GM12878 (cell line): ENCODE data around the gene C19orf67. TPM values are rescaled to one million over a fixed set of nuclear protein-coding genes. Genes with fewer than 3 reads are reported as not detected.

Experiments used
- ATAC-seq: fragments of 200-7000 bp; cut with Tn5 transposase; 3 replicates; pipeline ENCODE4 v1.9.1; 2020; ENCODE audit warnings: mild to moderate bottlenecking, moderate library complexity
- BruUV-seq: library from RNA; stranded (reverse); fragments of 400-500 nt; replicated peaks from 2 replicates; lab custom pipeline; 2021; lab: Mats Ljungman, UMichigan
- CTCF ChIA-PET: fragments of 300-600 bp; sonication (Branson Sonifier 250); formaldehyde crosslinking; extraction: SDS; loops from one replicate; lab custom pipeline; 2021; ENCODE audit warnings: inconsistent platforms; lab: Yijun Ruan, JAX
- POLR2A ChIA-PET: fragments of 350-600 bp; formaldehyde crosslinking; extraction: SDS; loops from one replicate; lab custom pipeline; 2021; ENCODE audit warnings: inconsistent platforms; lab: Charles Lee
- RAD21 ChIA-PET: fragments of 300-600 bp; sonication (Branson Sonifier 250); formaldehyde crosslinking; loops from one replicate; lab custom pipeline; 2023; ENCODE audit warnings: antibody characterized with exemption; ENCODE audit not compliant: unreplicated experiment; lab: Charles Lee
- SMC1A ChIA-PET: fragments of 300-600 bp; sonication (Branson Sonifier 250); formaldehyde crosslinking; loops from one replicate; lab custom pipeline; 2023; ENCODE audit not compliant: unreplicated experiment, uncharacterized antibody; lab: Charles Lee
- DNase-seq: peaks from one replicate; pipeline ENCODE4 v3.0.0-alpha.2; 2011; ENCODE audit warnings: low read depth, low spot score
- FAIRE-seq: peaks from 3 replicates; lab custom pipeline; 2011; peaks lifted over from hg19 to GRCh38; lab: Jason Lieb, UNC
- H2AFZ ChIP-seq: 2 replicates; pipeline ENCODE4 v1.6.0; 2011; ENCODE audit warnings: low read depth, low read length, control low read depth; ENCODE audit not compliant: control insufficient read depth
- H3K27ac ChIP-seq: 2 replicates; pipeline ENCODE4 v1.5.1; 2011; ENCODE audit warnings: control low read depth; ENCODE audit not compliant: control insufficient read depth, insufficient read depth
- H3K27me3 ChIP-seq, 2 experiments: replicated peaks in 1 of 2; 2 replicates each; pipeline versions ENCODE4 v1.6.0 to v1.6.1; 2011; ENCODE audit warnings: low read length in 1 of 2; ENCODE audit not compliant: control insufficient read depth in 2 of 2, insufficient read depth in 2 of 2
- H3K36me3 ChIP-seq, 2 experiments: 2 replicates each; pipeline ENCODE4 v1.5.1; 2011; ENCODE audit warnings: low read length in 1 of 2; ENCODE audit not compliant: control insufficient read depth in 2 of 2, insufficient read depth in 2 of 2
- H3K4me1 ChIP-seq: 2 replicates; pipeline ENCODE4 v1.6.1; 2011; ENCODE audit warnings: mild to moderate bottlenecking, low read length, moderate library complexity, mixed read lengths; ENCODE audit not compliant: control insufficient read depth, insufficient read depth
- H3K4me2 ChIP-seq: 2 replicates; pipeline ENCODE4 v1.6.0; 2011; ENCODE audit warnings: control low read depth; ENCODE audit not compliant: control insufficient read depth, insufficient read depth
- H3K4me3 ChIP-seq: fragments of 200-600 bp; sonication (generic); 2 replicates; pipeline ENCODE4 v1.5.1; 2016
- H3K79me2 ChIP-seq: 2 replicates; pipeline ENCODE4 v1.6.0; 2011; ENCODE audit warnings: low read length; ENCODE audit not compliant: control insufficient read depth, insufficient read depth
- H3K9ac ChIP-seq: 2 replicates; pipeline ENCODE4 v1.8.0; 2011; ENCODE audit warnings: low read length, control low read depth, mixed read lengths; ENCODE audit not compliant: control insufficient read depth, insufficient read depth
- H3K9me3 ChIP-seq: replicated peaks from 3 replicates; pipeline ENCODE4 v1.5.1; 2011; ENCODE audit warnings: mild to moderate bottlenecking, low read length; ENCODE audit not compliant: control insufficient read depth, insufficient read depth
- H4K20me1 ChIP-seq: 2 replicates; pipeline ENCODE4 v1.6.0; 2011; ENCODE audit not compliant: control insufficient read depth, insufficient read depth
- EGR1 ChIP-seq, 2 experiments: IDR thresholded peaks; 1 replicate in 1 of 2; 2 replicates in 1 of 2; pipeline ENCODE4 v1.6.1; 2011 to 2012; ENCODE audit warnings: low read depth in 2 of 2, low read length in 2 of 2, borderline replicate concordance in 1 of 2, mild to moderate bottlenecking in 1 of 2, moderate library complexity in 1 of 2
- ESRRA ChIP-seq: IDR thresholded peaks from 2 replicates; pipeline ENCODE4 v1.6.1; 2012; ENCODE audit warnings: mild to moderate bottlenecking, low read length, improper control_type of control experiment
- JUNB ChIP-seq: IDR thresholded peaks from 2 replicates; pipeline ENCODE4 v1.6.1; 2016; ENCODE audit warnings: antibody characterized with exemption, mild to moderate bottlenecking
- LARP7 ChIP-seq: fragments of 450-650 bp; IDR thresholded peaks from 2 replicates; pipeline ENCODE4 v1.6.1; 2017; ENCODE audit warnings: mild to moderate bottlenecking
- MYB ChIP-seq: fragments of 150-350 bp; IDR thresholded peaks from 2 replicates; pipeline ENCODE4 v1.6.1; 2014; ENCODE audit warnings: mild to moderate bottlenecking, low read depth, low read length, borderline replicate concordance
- NBN ChIP-seq: fragments of 450-650 bp; IDR thresholded peaks from 2 replicates; pipeline ENCODE4 v1.6.1; 2016
- NFXL1 ChIP-seq: fragments of 450-650 bp; IDR thresholded peaks from 2 replicates; pipeline ENCODE4 v1.6.1; 2017; ENCODE audit warnings: antibody characterized with exemption, mild to moderate bottlenecking, borderline replicate concordance
- NFYA ChIP-seq: IDR thresholded peaks from 2 replicates; pipeline ENCODE4 v1.6.1; 2011; ENCODE audit warnings: low read depth, mild to moderate bottlenecking, low read length, improper control_type of control experiment, borderline replicate concordance
- POLR2A ChIP-seq: IDR thresholded peaks from 2 replicates; pipeline ENCODE4 v1.6.1; 2011; ENCODE audit warnings: low read depth, mild to moderate bottlenecking, low read length
- RB1 ChIP-seq: fragments of 450-650 bp; formaldehyde crosslinking; IDR thresholded peaks from 2 replicates; pipeline ENCODE4 v1.6.1; 2017; ENCODE audit warnings: mild to moderate bottlenecking, borderline replicate concordance
- SMARCA5 ChIP-seq: fragments of 450-650 bp; IDR thresholded peaks from 2 replicates; pipeline ENCODE4 v1.6.1; 2017; ENCODE audit warnings: mild to moderate bottlenecking
- SREBF2 ChIP-seq: IDR thresholded peaks from 2 replicates; pipeline ENCODE4 v1.6.1; 2012; ENCODE audit warnings: mild to moderate bottlenecking, low read length
- ZNF217 ChIP-seq: fragments of 450-650 bp; IDR thresholded peaks from 2 replicates; pipeline ENCODE4 v1.6.1; 2017; ENCODE audit warnings: antibody characterized with exemption, mild to moderate bottlenecking
- WGBS: methylation state at CpG from one replicate; pipeline ENCODE4 v1.1.6; 2016; ENCODE audit warnings: low lambda C conversion rate; ENCODE audit not compliant: insufficient replicate concordance, insufficient coverage; ENCODE audit errors: missing lambda C conversion rate; 5-methylcytosine and 5-hydroxymethylcytosine counted together
- in situ Hi-C: fragments of 300-500 bp; cut with MboI; formaldehyde crosslinking; loops from 9 replicates; pipeline ENCODE4 v1.14.3; 2018; ENCODE audit warnings: mixed read lengths
- intact Hi-C: fragments of 100-400 bp; cut with micrococcal nuclease; formaldehyde crosslinking; loops from one replicate; pipeline ENCODE4 v1.14.2; 2022; ENCODE audit not compliant: unreplicated experiment
- polyA plus RNA-seq, 11 experiments: library from polyadenylated mRNA; depleted of rRNA in 4 of 11; unstranded in 6 of 11; stranded (reverse) in 5 of 11; fragments of >200 nt; fragmentation: Nextera tagmentation in 4 of 11; fragmentation: Illumina TruSeq in 1 of 11; extraction: Ambion mirVana in 4 of 11; extraction: Trizol in 1 of 11; gene quantifications; 1 replicate in 1 of 11; 2 replicates in 10 of 11; pipeline versions ENCODE4 v1.2.1 to v1.2.3, GENCODE V29; 2011 to 2016; ENCODE audit warnings: inconsistent platforms in 2 of 11, missing spikeins in 2 of 11, low read depth in 1 of 11
- total RNA-seq, 4 experiments: library from RNA; depleted of rRNA in 3 of 4; stranded (reverse); fragments of >200 nt in 3 of 4; fragmentation: Illumina TruSeq in 1 of 4; extraction: Trizol in 1 of 4; gene quantifications; 2 replicates each; pipeline versions ENCODE4 v1.2.1 to v1.2.3, GENCODE V29; 2013 to 2021
- TF ChIP-seq, protein P1 (sequence below): IDR thresholded peaks from 2 replicates; pipeline ENCODE4 v1.6.1; 2011; ENCODE audit warnings: mild to moderate bottlenecking, low read depth, low read length, moderate library complexity; ENCODE audit not compliant: insufficient replicate concordance
- TF ChIP-seq, protein P2 (sequence below): fragments of 450-650 bp; IDR thresholded peaks from 2 replicates; pipeline ENCODE4 v1.6.1; 2017; ENCODE audit warnings: low read depth, mild to moderate bottlenecking, moderate library complexity
- TF ChIP-seq, protein P3 (sequence below): fragments of 450-650 bp; IDR thresholded peaks from 2 replicates; pipeline ENCODE4 v1.6.1; 2017; ENCODE audit warnings: mild to moderate bottlenecking, moderate library complexity

The C19orf67 gene
- total and polyA plus RNA-seq, 10 of the 15 experiments (the other 5 are each of a cell fraction or from before 2014, with no cell fraction given): 0.14 TPM; not detected in 9

DNA sequence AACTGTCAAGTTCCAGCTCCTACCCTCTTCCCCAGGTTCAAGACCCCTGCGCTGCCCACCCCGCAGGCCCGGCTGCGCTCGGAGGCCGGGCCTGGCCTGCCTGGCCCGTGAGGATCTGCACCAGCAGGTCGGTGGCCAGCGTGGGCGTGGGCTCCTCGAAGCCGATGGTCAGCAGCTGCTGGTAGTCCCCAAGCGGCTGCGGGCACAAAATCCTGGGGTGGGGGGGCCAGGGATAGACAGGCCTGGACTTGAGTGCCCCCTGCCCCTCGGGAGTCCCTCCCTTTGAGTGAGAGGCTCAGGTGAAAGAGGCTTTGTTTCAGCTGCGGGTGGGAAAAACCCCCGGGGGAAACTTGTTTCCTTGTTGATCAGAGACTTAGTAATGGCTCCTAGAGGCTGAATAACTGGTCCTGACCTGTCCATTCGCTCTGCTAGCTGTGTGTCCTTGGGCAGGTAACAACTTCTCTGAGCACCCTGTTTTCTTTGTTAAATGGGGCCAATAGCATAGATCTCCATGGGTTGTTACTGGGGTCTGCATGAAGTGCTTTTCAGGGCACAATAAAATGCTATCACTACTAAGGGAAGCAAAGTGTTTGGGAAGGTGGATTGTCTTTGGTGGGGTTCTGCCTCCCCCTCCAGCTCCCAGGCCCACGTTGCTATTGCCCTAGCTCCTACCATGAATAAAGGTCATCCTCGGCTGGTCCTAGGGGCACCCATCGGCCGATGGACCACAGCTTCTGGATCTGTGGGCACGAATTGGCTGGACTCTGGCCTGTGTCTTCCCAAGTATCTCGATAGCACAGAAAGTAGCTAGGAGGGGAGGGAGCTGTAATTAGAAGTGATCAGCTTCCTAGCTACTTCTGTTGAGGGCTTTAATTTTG lies 3.5 kb downstream of the C19orf67 start:
- Histone ChIP-seq H3K27ac (peak overlapping the region; percentile 86), H3K79me2 (peaks cover 8% of the 10 kb centered on the region), H3K4me1 (peaks cover 4% of the 10 kb centered on the region; the same call in 1 of the 2 replicates), H3K27me3 (no peaks in the 10 kb centered on the region), H4K20me1 (no peaks in the 10 kb centered on the region), H2AFZ (peak overlapping the region; percentile 59), H3K9me3 (no peaks in the 10 kb centered on the region), H3K4me2 (peak overlapping the region; percentile 70), H3K4me3 (peak overlapping the region; percentile 83), H3K9ac (peak overlapping the region; percentile 90), H3K36me3 (no peaks in the 10 kb centered on the region; a peak in 1 of 4 replicates)
- ChIA-PET SMC1A (interaction anchor here (0.8 to 1.4 kb wide), 3 partner anchors 10 to 55 kb away, joined by 3 to 5 read pairs (median 5); partner anchors contain the start of gene ASF1B), RAD21 (interaction anchor here (0.8 to 4.8 kb wide), 12 partner anchors 10 to 235 kb away, joined by 3 to 27 read pairs (median 4); partner anchors contain the start of genes ASF1B, IL27RA, MISP3 and PRKACA), POLR2A (interaction anchor here (0.6 to 4.9 kb wide), 12 partner anchors 8 to 400 kb away, joined by 3 to 23 read pairs (median 4); partner anchors contain the start of genes ASF1B, PRKACA and RFX1), CTCF (interaction anchor here (0.6 to 5.6 kb wide), 15 partner anchors 9 to 318 kb away, joined by 3 to 30 read pairs (median 5); partner anchors contain the start of genes ASF1B, MISP3, MRI1 and PRKACA)
- intact Hi-C loops (loop anchor here (2.0 to 5.0 kb wide), 2 partner anchors 35 to 55 kb away; partner anchors contain the start of genes ASF1B and PRKACA), in situ Hi-C loops (no loop called here)
- TSS peak; percentile 89 for BruUV-seq
- WGBS: 20% methylated on average over 24 of the region's 24 CpGs
- ATAC-seq (peak; percentile 79), DNase-seq (no peak), FAIRE-seq (peak; percentile 88)
- 0 out of 2 replicates have a peak, but pooled peaks have one; percentile 30 for TF ChIP-seq ZNF217
- 0 out of 2 replicates have a peak, but pooled peaks have one; percentile 75 for TF ChIP-seq NFXL1
- no peak for TF ChIP-seq SREBF2
- TF ChIP-seq, protein P1, sequence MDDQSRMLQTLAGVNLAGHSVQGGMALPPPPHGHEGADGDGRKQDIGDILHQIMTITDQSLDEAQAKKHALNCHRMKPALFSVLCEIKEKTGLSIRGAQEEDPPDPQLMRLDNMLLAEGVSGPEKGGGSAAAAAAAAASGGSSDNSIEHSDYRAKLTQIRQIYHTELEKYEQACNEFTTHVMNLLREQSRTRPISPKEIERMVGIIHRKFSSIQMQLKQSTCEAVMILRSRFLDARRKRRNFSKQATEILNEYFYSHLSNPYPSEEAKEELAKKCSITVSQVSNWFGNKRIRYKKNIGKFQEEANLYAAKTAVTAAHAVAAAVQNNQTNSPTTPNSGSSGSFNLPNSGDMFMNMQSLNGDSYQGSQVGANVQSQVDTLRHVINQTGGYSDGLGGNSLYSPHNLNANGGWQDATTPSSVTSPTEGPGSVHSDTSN: peak; percentile 11
- TF ChIP-seq, protein P2, sequence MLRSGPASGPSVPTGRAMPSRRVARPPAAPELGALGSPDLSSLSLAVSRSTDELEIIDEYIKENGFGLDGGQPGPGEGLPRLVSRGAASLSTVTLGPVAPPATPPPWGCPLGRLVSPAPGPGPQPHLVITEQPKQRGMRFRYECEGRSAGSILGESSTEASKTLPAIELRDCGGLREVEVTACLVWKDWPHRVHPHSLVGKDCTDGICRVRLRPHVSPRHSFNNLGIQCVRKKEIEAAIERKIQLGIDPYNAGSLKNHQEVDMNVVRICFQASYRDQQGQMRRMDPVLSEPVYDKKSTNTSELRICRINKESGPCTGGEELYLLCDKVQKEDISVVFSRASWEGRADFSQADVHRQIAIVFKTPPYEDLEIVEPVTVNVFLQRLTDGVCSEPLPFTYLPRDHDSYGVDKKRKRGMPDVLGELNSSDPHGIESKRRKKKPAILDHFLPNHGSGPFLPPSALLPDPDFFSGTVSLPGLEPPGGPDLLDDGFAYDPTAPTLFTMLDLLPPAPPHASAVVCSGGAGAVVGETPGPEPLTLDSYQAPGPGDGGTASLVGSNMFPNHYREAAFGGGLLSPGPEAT: 0 out of 2 replicates have a peak, but pooled peaks have one; percentile 19
- TF ChIP-seq EGR1 (IDR thresholded peaks at IDR 0.05; ENCODE audit: borderline replicate concordance in 1 of 2, low read depth in 2 of 2, low read length in 2 of 2): peak in 1 of 2 experiments; percentile 53; a peak in 1 of 3 replicates
- TF ChIP-seq SMARCA5: peak; percentile 91
- peak; percentile 88 for TF ChIP-seq LARP7
- no peak for TF ChIP-seq NFYA
- TF ChIP-seq ESRRA: 0 out of 2 replicates have a peak, but pooled peaks have one; percentile 3
- TF ChIP-seq POLR2A: peak; percentile 54
- peak; percentile 80; the same call in 1 of the 2 replicates for TF ChIP-seq NBN
- no peak for TF ChIP-seq MYB
- no peak; the same call in 1 of the 2 replicates for TF ChIP-seq RB1
- no peak for TF ChIP-seq JUNB
- TF ChIP-seq, protein P3, sequence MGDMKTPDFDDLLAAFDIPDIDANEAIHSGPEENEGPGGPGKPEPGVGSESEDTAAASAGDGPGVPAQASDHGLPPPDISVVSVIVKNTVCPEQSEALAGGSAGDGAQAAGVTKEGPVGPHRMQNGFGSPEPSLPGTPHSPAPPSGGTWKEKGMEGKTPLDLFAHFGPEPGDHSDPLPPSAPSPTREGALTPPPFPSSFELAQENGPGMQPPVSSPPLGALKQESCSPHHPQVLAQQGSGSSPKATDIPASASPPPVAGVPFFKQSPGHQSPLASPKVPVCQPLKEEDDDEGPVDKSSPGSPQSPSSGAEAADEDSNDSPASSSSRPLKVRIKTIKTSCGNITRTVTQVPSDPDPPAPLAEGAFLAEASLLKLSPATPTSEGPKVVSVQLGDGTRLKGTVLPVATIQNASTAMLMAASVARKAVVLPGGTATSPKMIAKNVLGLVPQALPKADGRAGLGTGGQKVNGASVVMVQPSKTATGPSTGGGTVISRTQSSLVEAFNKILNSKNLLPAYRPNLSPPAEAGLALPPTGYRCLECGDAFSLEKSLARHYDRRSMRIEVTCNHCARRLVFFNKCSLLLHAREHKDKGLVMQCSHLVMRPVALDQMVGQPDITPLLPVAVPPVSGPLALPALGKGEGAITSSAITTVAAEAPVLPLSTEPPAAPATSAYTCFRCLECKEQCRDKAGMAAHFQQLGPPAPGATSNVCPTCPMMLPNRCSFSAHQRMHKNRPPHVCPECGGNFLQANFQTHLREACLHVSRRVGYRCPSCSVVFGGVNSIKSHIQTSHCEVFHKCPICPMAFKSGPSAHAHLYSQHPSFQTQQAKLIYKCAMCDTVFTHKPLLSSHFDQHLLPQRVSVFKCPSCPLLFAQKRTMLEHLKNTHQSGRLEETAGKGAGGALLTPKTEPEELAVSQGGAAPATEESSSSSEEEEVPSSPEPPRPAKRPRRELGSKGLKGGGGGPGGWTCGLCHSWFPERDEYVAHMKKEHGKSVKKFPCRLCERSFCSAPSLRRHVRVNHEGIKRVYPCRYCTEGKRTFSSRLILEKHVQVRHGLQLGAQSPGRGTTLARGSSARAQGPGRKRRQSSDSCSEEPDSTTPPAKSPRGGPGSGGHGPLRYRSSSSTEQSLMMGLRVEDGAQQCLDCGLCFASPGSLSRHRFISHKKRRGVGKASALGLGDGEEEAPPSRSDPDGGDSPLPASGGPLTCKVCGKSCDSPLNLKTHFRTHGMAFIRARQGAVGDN: 0 out of 2 replicates have a peak, but pooled peaks have one; percentile 16
